Gastroesophageal sphincter (tissue), 4 donors: ENCODE data around the gene DERA. TPM values are rescaled to one million over a fixed set of nuclear protein-coding genes. Genes with fewer than 3 reads are reported as not detected.

ENCODE experiments used
- ATAC-seq: fragments of 150-250 bp; one replicate; pipeline ENCODE4 v1.9.1; 2016; ENCODE audit warnings: mild to moderate bottlenecking, moderate library complexity
- H3K27ac ChIP-seq, 4 donors: fragments of 200-600 bp; sonication (generic) in 3 of 4; 1 replicate in 3 of 4; 2 replicates in 1 of 4; pipeline ENCODE4 v1.5.1; 2016 to 2019
- H3K27me3 ChIP-seq: fragments of 200-600 bp; sonication (generic); one replicate; pipeline ENCODE4 v1.5.1; 2019
- H3K36me3 ChIP-seq, 2 donors: fragments of 200-600 bp; sonication (generic); one replicate each; pipeline ENCODE4 v1.5.1; 2019; ENCODE audit warnings: control low read depth in 1 of 2
- H3K4me1 ChIP-seq, 3 donors: fragments of 200-600 bp; sonication (generic); 1 replicate in 2 of 3; 2 replicates in 1 of 3; pipeline ENCODE4 v1.5.1; 2016 to 2019; ENCODE audit warnings: control low read depth in 2 of 3
- H3K4me3 ChIP-seq, 2 donors: fragments of 200-600 bp; sonication (generic); one replicate each; pipeline ENCODE4 v1.5.1; 2019; ENCODE audit warnings: mild to moderate bottlenecking in 1 of 2, moderate library complexity in 1 of 2
- H3K9me3 ChIP-seq, 3 donors: fragments of 200-600 bp; sonication (generic); one replicate each; pipeline ENCODE4 v1.5.1; 2017 to 2019; ENCODE audit warnings: control low read depth in 2 of 3
- EP300 ChIP-seq: sonication (generic); formaldehyde crosslinking; IDR thresholded peaks from one replicate; pipeline ENCODE4 v1.6.1; 2017; ENCODE audit warnings: antibody characterized with exemption, mild to moderate bottlenecking
- POLR2A ChIP-seq, 2 donors: fragments of 450-650 bp; IDR thresholded peaks; one replicate each; pipeline ENCODE4 v1.6.1; 2017; ENCODE audit warnings: antibody characterized with exemption in 2 of 2, mild to moderate bottlenecking in 2 of 2, moderate library complexity in 1 of 2
- POLR2AphosphoS5 ChIP-seq: sonication (generic); formaldehyde crosslinking; IDR thresholded peaks from one replicate; pipeline ENCODE4 v1.6.1; 2017; ENCODE audit warnings: antibody characterized with exemption
- WGBS, 2 donors: methylation state at CpG; one replicate each; pipeline ENCODE4 v1.1.5; 2018; ENCODE audit warnings: low coverage in 1 of 2; 5-methylcytosine and 5-hydroxymethylcytosine counted together
- total RNA-seq, 4 donors: library from RNA; depleted of rRNA; stranded (reverse); fragments of >200 nt; gene quantifications; one replicate each; pipeline ENCODE4 v1.1.0, GENCODE V29; 2016
- TF ChIP-seq, protein P1 (sequence below), 4 experiments: fragments of 200-600 bp in 2 of 4; fragments of 450-650 bp in 2 of 4; sonication (generic) in 1 of 4; IDR thresholded peaks; one replicate each; pipeline ENCODE4 v1.5.1; 2017 to 2019; ENCODE audit warnings: antibody characterized with exemption in 4 of 4, mild to moderate bottlenecking in 2 of 4, moderate library complexity in 2 of 4

The DERA gene
- total RNA-seq, 4 donors from 2014 or later, result 35.9 to 67.4 (median 52.5) TPM

DNA sequence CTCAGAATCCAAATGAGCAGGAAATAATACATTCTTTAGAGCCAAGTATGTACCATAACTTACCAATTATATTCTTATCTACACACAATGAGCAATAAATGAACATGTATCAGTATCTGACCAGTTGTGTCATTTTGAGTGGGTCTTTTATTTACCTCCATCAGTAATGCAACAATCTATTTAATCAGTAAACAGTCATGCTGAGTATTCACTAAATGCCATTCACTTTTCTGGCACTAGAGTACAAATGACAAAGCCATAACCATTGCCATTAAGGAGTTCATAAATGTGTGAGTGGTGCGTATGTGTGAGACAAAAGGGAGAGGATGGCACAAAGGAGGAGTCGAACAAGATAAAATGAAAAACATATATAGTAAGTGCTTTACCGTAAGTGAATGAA, 30.4 kb upstream of the DERA start:
- no peaks in the 10 kb centered on the region for H3K9me3 ChIP-seq
- H3K27me3 ChIP-seq, result no peaks in the 10 kb centered on the region
- H3K27ac ChIP-seq, result no peak overlapping the region
- no peak for TF ChIP-seq EP300
- TF ChIP-seq, protein P1, sequence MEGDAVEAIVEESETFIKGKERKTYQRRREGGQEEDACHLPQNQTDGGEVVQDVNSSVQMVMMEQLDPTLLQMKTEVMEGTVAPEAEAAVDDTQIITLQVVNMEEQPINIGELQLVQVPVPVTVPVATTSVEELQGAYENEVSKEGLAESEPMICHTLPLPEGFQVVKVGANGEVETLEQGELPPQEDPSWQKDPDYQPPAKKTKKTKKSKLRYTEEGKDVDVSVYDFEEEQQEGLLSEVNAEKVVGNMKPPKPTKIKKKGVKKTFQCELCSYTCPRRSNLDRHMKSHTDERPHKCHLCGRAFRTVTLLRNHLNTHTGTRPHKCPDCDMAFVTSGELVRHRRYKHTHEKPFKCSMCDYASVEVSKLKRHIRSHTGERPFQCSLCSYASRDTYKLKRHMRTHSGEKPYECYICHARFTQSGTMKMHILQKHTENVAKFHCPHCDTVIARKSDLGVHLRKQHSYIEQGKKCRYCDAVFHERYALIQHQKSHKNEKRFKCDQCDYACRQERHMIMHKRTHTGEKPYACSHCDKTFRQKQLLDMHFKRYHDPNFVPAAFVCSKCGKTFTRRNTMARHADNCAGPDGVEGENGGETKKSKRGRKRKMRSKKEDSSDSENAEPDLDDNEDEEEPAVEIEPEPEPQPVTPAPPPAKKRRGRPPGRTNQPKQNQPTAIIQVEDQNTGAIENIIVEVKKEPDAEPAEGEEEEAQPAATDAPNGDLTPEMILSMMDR (IDR thresholded peaks at IDR 0.05), result no peak
- no peak for TF ChIP-seq POLR2AphosphoS5
- TF ChIP-seq POLR2A (IDR thresholded peaks at IDR 0.05), result no peak
- 86 to 89% methylated on average over 1 to 3 of the region's 3 CpGs for WGBS, 2 donors
- ATAC-seq, result no peak
- H3K4me1 ChIP-seq, result peaks cover 4 to 36% (median 7%) of the 10 kb centered on the region in 3 donors
- no peak overlapping the region for H3K4me3 ChIP-seq
- no peaks in the 10 kb centered on the region for H3K36me3 ChIP-seq

DNA sequence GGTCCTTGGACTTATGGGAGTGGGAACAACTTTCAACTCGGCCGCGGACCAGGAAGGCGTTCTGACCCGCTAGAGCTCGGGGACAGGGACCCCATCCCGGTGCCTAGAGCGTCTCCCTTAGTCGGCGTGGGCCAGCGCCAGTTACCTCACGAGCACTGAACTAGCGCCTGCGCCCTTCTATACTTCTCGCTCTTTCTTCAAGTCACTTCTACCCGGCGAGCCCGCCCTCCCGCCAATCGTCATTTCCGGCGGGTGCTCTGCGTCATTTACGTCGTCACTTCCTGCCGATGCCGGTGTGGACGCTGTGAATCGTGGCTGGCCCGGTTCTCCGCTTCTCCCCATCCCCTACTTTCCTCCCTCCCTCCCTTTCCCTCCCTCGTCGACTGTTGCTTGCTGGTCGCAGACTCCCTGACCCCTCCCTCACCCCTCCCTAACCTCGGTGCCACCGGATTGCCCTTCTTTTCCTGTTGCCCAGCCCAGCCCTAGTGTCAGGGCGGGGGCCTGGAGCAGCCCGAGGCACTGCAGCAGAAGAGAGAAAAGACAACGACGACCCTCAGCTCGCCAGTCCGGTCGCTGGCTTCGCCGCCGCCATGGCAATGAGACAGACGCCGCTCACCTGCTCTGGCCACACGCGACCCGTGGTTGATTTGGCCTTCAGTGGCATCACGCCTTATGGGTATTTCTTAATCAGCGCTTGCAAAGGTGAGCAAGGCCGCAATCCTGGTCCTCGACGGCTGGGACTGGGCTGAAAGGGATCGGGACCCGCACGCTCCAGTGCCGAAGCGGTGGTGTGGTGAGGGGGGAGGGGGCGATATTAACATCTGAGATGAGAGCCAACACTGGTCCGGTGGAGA, 28.8 kb upstream of the DERA start, which contains the start of gene STRAP:
Gene STRAP, plus strand, starts transcription at position 270 of the 854 bp plus-strand sequence. Its CDS starts 321 bp downstream, at position 591.
- no peaks in the 10 kb centered on the region for H3K9me3 ChIP-seq
- H3K27ac ChIP-seq, result peak within 1 kb of the TSS; percentile 95 to 97 (median 96)
- TF ChIP-seq POLR2A (IDR thresholded peaks at IDR 0.05) (peak; percentile 95 to 97), EP300 (no peak), POLR2AphosphoS5 (peak; percentile 98)
- TF ChIP-seq, protein P1 (IDR thresholded peaks at IDR 0.05), result peak in 1 of 4 experiments; percentile 10
- H3K36me3 ChIP-seq, result no peaks in the 10 kb centered on the region
- H3K4me1 ChIP-seq, result peaks cover 4 to 52% (median 7%) of the 10 kb centered on the region in 3 donors
- WGBS, 2 donors, result 1% methylated on average over 52 of the region's 63 CpGs; no CpG with 5 or more reads in 1 of the 2 donors
- H3K4me3 ChIP-seq, result peak within 1 kb of the TSS; percentile 77 to 94
- H3K27me3 ChIP-seq, result no peaks in the 10 kb centered on the region
- ATAC-seq, result peak; percentile 98

- no peaks in the 10 kb centered on the region for H3K9me3 ChIP-seq
- H3K27ac ChIP-seq, result peak overlapping the region; percentile 95 to 97 (median 96)
- 21 to 43% methylated on average over 6 of the region's 6 CpGs for WGBS, 2 donors
- H3K27me3 ChIP-seq, result no peaks in the 10 kb centered on the region
- no peaks in the 10 kb centered on the region for H3K36me3 ChIP-seq
- H3K4me3 ChIP-seq, result peak overlapping the region; percentile 77 to 94
- TF ChIP-seq POLR2AphosphoS5 (no peak), EP300 (no peak), POLR2A (IDR thresholded peaks at IDR 0.05) (no peak)
- TF ChIP-seq, protein P1 (IDR thresholded peaks at IDR 0.05), result no peak
- ATAC-seq, result no peak
- peaks cover 7 to 64% (median 7%) of the 10 kb centered on the region in 3 donors for H3K4me1 ChIP-seq
Measured at GRCh38 chr12:15883536-15883935, 27.6 kb upstream of the DERA start.

GRCh38 chr12:15886372-15887042, 24.6 kb upstream of the DERA start:
- no peaks in the 10 kb centered on the region for H3K9me3 ChIP-seq

More at GRCh38 chr12:15886372-15887042, 24.6 kb upstream of the DERA start:
- WGBS, 2 donors, result 90 to 93% methylated on average over 5 to 7 of the region's 7 CpGs
- Histone ChIP-seq H3K4me1 (peaks cover 7 to 60% (median 7%) of the 10 kb centered on the region in 3 donors), H3K36me3 (peaks cover 0 to 19% of the 10 kb centered on the region in 2 donors), H3K27ac (no peak overlapping the region), H3K4me3 (no peak overlapping the region), H3K27me3 (no peaks in the 10 kb centered on the region)
- no peak for TF ChIP-seq POLR2A (IDR thresholded peaks at IDR 0.05)
- TF ChIP-seq POLR2AphosphoS5, result no peak
- TF ChIP-seq, protein P1 (IDR thresholded peaks at IDR 0.05), result no peak
- no peak for ATAC-seq
